ENCODE results near the gene FAM24A. TPM values are rescaled to one million over a fixed set of nuclear protein-coding genes. Genes with fewer than 3 reads are reported as not detected.

FAM24A gene
- total RNA-seq, 4 donors from 2014 or later = not detected

DNA sequence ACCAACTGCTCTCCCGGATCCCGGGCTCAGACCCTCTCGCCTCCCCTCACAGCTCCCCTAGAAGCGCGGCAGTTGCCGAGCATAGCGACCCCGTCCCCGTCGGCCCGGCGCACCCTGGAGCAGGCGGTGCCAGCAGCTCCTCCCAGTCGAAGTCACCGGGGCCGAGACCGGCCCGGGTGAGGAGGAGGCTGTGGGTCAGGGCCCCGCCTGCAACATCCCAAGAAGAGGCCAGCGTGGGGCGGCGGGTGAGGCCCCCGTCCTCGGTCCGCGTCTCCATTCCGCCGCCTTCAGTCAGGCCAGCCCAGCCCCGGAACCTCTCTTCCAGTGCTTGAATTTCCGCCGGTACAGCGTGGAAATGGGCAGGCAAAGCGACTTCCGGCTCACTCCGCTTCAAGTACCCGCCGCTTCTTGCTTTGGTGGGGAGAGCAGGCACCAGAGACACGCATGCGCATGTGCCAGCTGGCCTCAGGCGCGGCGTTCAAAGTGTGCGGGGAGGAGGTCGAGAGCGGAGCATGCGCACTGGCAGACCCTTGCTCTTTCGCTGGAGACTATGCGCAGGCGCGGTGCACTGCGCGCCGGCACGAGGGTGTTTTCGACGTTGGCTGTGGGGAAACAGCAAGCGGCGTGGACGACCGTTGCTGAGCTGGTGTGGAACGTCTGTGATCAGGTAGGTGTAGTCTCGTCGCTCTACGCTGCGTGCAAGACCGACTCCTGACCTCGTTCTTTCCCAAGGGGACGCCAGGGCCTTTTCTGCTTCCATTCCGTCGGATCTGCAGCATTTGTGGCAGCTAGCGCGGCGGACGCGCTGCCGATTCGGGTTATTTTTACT is 43.7 kb downstream of the FAM24A start, which contains the start of gene C10orf88:
Gene C10orf88, minus strand, starts transcription at position 326 of the 829 bp plus-strand sequence. Its CDS starts 49 bp downstream, at position 277.
- Histone ChIP-seq H3K9me3 (peaks cover 0 to 10% (median 0%) of the 10 kb centered on the region in 4 donors), H3K27me3 (no peaks in the 10 kb centered on the region), H3K36me3 (peaks cover 0 to 3% (median 0%) of the 10 kb centered on the region in 3 donors), H3K4me3 (peak within 1 kb of the TSS; percentile 83 to 93 (median 86)), H3K27ac (peak within 1 kb of the TSS; percentile 66 to 84 (median 73)), H3K4me1 (peaks cover 6 to 20% (median 11%) of the 10 kb centered on the region in 4 donors)
- TF ChIP-seq POLR2A (IDR thresholded peaks at IDR 0.05) = peak; percentile 27 to 47
- TF ChIP-seq, protein P1, sequence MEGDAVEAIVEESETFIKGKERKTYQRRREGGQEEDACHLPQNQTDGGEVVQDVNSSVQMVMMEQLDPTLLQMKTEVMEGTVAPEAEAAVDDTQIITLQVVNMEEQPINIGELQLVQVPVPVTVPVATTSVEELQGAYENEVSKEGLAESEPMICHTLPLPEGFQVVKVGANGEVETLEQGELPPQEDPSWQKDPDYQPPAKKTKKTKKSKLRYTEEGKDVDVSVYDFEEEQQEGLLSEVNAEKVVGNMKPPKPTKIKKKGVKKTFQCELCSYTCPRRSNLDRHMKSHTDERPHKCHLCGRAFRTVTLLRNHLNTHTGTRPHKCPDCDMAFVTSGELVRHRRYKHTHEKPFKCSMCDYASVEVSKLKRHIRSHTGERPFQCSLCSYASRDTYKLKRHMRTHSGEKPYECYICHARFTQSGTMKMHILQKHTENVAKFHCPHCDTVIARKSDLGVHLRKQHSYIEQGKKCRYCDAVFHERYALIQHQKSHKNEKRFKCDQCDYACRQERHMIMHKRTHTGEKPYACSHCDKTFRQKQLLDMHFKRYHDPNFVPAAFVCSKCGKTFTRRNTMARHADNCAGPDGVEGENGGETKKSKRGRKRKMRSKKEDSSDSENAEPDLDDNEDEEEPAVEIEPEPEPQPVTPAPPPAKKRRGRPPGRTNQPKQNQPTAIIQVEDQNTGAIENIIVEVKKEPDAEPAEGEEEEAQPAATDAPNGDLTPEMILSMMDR (IDR thresholded peaks at IDR 0.05) = no peak
- DNase-seq = peak; percentile 94 to 98 (median 97)

DNA sequence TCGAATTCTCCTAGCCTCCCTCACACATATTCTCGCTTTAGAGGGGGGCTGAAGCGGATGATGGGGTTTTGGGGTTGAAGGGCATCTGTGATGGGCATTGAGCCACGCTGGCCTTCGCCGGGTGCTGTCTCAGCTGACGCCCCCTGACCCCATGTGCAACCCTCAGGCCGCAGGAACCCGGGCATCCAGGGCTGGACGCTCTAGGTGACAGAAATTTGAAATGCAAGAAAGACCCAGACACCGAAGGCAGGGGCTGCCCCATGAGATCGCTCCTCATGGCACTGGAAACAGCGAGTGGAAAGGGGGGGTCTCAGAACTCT is 44.3 kb downstream of the FAM24A start:
- Histone ChIP-seq H3K27me3 (no peaks in the 10 kb centered on the region), H3K27ac (peak overlapping the region in 1 of 4 donors; percentile 84), H3K36me3 (no peaks in the 10 kb centered on the region), H3K4me3 (peak overlapping the region; percentile 83 to 93 (median 86)), H3K4me1 (peaks cover 6 to 20% (median 11%) of the 10 kb centered on the region in 4 donors), H3K9me3 (peaks cover 0 to 10% (median 0%) of the 10 kb centered on the region in 4 donors)
- TF ChIP-seq POLR2A (IDR thresholded peaks at IDR 0.05) = no peak
- TF ChIP-seq, protein P1 (IDR thresholded peaks at IDR 0.05) = no peak
- peak in 1 of 3 donors; percentile 47 for DNase-seq

DNA sequence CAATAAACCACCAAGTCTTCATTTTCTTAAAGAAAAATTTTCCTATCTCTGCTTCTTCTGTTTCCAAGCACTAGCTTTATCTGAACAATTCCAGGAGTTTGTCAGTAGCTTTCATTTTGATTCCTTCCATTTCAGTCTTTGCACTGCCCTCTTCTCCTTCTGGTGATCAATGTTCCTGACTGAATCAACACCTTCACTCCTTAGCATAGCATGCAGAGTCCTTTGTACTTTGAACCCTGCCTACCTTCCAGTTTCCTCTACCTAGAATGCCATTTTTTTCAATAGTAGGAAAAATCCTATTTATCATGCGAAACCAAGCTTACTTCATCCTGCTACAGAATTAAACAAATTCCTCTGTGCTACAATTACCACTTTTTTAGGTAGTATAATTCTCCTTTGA is 45.5 kb downstream of the FAM24A start:
- DNase-seq = no peak
- H3K4me3 ChIP-seq = no peak overlapping the region
- H3K27me3 ChIP-seq = no peaks in the 10 kb centered on the region
- no peak overlapping the region for H3K27ac ChIP-seq
- peaks cover 6 to 20% (median 11%) of the 10 kb centered on the region in 4 donors for H3K4me1 ChIP-seq
- no peaks in the 10 kb centered on the region for H3K36me3 ChIP-seq
- H3K9me3 ChIP-seq = peaks cover 0 to 10% (median 0%) of the 10 kb centered on the region in 4 donors
- TF ChIP-seq, protein P1 (IDR thresholded peaks at IDR 0.05) = no peak
- no peak for TF ChIP-seq POLR2A (IDR thresholded peaks at IDR 0.05)

DNA sequence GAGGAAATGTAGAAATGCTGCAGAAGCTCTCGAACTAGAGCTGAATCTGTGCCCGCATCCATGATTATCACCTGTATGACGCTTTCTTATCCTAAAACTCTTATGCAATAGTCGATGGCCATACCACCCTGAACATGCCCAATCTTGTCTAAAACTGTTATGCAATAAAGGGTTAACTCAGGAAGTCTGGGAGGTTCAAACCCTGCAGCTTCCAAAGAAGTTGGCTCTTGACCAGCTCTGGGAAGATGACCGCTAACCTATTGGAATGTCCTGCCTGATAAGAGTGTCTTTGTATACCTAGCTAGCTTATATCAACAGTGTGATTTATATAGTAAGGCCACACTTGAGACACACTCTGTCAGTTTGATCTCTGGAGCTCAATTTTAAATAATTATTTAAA is 47.1 kb downstream of the FAM24A start:
- Histone ChIP-seq H3K36me3 (no peaks in the 10 kb centered on the region), H3K9me3 (peaks cover 0 to 10% (median 0%) of the 10 kb centered on the region in 4 donors), H3K27ac (no peak overlapping the region), H3K27me3 (no peaks in the 10 kb centered on the region), H3K4me3 (no peak overlapping the region), H3K4me1 (peaks cover 6 to 18% (median 11%) of the 10 kb centered on the region in 4 donors)
- no peak for TF ChIP-seq POLR2A (IDR thresholded peaks at IDR 0.05)
- TF ChIP-seq, protein P1 (IDR thresholded peaks at IDR 0.05) = no peak
- DNase-seq = no peak

DNA sequence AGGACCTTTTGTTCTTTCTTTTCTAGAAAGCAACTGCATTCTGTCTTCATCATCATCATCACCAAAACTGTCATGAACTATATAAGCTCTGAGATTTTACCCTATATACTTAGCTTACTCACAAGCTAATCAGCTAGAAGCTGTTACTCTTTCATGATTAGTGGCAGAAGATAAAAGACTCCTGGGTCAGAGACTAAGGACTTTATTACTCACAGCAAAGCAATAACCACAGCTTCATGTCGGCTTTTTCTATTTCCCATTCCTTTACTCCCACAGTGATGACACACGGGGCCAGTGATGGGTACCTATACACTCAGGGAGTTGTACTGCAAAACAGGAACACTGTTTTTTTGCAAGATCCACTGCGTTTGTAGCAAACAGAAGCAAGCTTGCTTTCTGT is 52.0 kb downstream of the FAM24A start:
- TF ChIP-seq, protein P1 (IDR thresholded peaks at IDR 0.05) = no peak
- TF ChIP-seq POLR2A (IDR thresholded peaks at IDR 0.05) = no peak
- no peaks in the 10 kb centered on the region for H3K27me3 ChIP-seq
- H3K36me3 ChIP-seq = no peaks in the 10 kb centered on the region
- no peaks in the 10 kb centered on the region for H3K4me1 ChIP-seq
- no peak overlapping the region for H3K4me3 ChIP-seq
- no peak for DNase-seq
- H3K27ac ChIP-seq = no peak overlapping the region
- peaks cover 0 to 7% (median 0%) of the 10 kb centered on the region in 4 donors for H3K9me3 ChIP-seq

Other genes with a start within 250 kb of the FAM24A start
- not detected for gene C10orf120, start 210.8 kb upstream of the FAM24A start, total RNA-seq
- gene CUZD1, start 64.8 kb upstream of the FAM24A start, total RNA-seq = 10 to 100 TPM in 1 of 4 donors, 1 to 10 TPM in 1, under 1 TPM in 2; 0.35 to 11.6 (median 1.5) TPM
- gene FAM24B, start 31.0 kb upstream of the FAM24A start, total RNA-seq = 1 to 10 TPM; 3.7 to 6.0 (median 4.9) TPM
- 10 to 100 TPM in 1 of 4 donors, 1 to 10 TPM in 3; 5.6 to 93.3 (median 7.5) TPM for gene C10orf88, start 43.6 kb downstream of the FAM24A start, total RNA-seq
- 1 to 10 TPM in 3 of 4 donors, not detected in 1; 1.2 to 3.6 (median 3.5) TPM for gene PSTK, start 69.8 kb downstream of the FAM24A start, total RNA-seq
- 1 to 10 TPM; 7.4 to 9.5 (median 8.1) TPM for gene IKZF5, start 98.2 kb downstream of the FAM24A start, total RNA-seq
- gene ACADSB, start 98.4 kb downstream of the FAM24A start, total RNA-seq = 10 to 100 TPM in 2 of 4 donors, 1 to 10 TPM in 2; 9.1 to 14.2 (median 10.2) TPM
- gene HMX3, start 225.4 kb downstream of the FAM24A start, total RNA-seq = 1 to 10 TPM in 2 of 4 donors, not detected in 2; 1.1 to 3.4 TPM
- 1 to 10 TPM in 1 of 4 donors, not detected in 3; 1.0 TPM for gene HMX2, start 237.5 kb downstream of the FAM24A start, total RNA-seq
- 100 to 1,000 TPM in 2 of 4 donors, 10 to 100 TPM in 2; 51.1 to 168 (median 102) TPM for gene BUB3, start 243.8 kb downstream of the FAM24A start, total RNA-seq

All from Peyer's patch (tissue), 4 donors.